PC-3 (cell line): ENCODE results near the gene ZFP1.

Experiments used
- EZH2 ChIP-seq: fragments of 300-600 bp; sonication (generic); IDR thresholded peaks from one replicate; pipeline ENCODE4 v1.6.1; 2017; ENCODE audit warnings: antibody characterized with exemption, mild to moderate bottlenecking, low read length; ENCODE audit not compliant: unreplicated experiment
- EZH2phosphoT487 ChIP-seq: fragments of 300-600 bp; sonication (generic); IDR thresholded peaks from 2 replicates; pipeline ENCODE4 v1.6.1; 2018; ENCODE audit warnings: mild to moderate bottlenecking, antibody characterized with exemption, low read length, borderline replicate concordance
- TF ChIP-seq, protein P1 (sequence below): fragments of 300-600 bp; sonication (generic); conservative IDR thresholded peaks from 2 replicates; pipeline ENCODE4 v1.5.1; 2017; ENCODE audit warnings: antibody characterized with exemption, low read depth, mild to moderate bottlenecking, low read length

DNA sequence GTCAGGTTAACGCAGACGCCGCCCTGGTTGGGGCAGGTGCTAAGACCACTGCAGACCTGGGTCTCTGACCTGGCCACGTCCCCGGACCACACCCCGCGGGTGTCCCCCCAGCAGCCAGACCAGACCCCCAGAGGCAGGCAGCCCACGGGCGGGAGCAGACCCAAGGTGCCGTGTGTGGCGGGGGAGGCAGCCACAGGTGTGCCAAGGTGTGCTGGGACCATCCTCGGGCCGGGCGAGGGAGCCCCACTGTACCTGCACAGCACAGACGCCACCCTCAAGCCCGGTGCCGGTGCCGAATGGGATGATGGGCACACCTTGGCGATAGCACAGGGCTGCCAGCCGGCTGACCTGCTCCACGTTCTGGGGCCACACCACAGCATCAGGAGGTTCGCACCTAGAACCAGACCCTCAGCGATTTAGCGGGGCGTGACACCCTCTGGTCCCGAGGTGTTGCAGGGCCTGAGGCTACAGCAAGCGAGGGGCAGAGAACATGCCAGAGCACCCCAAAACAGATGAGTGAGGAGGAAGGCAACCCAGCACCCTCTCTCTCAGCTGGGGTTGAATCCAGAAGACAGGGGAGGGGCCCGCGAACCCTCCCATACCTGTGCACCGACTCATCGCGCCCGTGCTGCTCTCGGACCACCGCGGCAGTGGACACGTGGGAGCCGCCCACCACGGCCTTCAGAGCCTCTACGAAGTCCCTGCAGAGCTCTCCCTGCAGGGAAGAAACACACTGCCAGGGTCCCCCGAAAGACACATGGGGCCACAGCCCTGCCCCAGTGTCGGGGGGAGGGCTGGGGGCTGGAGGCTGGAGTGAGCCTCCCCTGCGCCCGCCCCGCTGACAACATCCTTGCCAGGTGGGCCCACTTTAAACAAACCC, 33.1 kb upstream of the ZFP1 start:
- TF ChIP-seq, protein P1, sequence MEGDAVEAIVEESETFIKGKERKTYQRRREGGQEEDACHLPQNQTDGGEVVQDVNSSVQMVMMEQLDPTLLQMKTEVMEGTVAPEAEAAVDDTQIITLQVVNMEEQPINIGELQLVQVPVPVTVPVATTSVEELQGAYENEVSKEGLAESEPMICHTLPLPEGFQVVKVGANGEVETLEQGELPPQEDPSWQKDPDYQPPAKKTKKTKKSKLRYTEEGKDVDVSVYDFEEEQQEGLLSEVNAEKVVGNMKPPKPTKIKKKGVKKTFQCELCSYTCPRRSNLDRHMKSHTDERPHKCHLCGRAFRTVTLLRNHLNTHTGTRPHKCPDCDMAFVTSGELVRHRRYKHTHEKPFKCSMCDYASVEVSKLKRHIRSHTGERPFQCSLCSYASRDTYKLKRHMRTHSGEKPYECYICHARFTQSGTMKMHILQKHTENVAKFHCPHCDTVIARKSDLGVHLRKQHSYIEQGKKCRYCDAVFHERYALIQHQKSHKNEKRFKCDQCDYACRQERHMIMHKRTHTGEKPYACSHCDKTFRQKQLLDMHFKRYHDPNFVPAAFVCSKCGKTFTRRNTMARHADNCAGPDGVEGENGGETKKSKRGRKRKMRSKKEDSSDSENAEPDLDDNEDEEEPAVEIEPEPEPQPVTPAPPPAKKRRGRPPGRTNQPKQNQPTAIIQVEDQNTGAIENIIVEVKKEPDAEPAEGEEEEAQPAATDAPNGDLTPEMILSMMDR, result no peak
- no peak for TF ChIP-seq EZH2phosphoT487
- TF ChIP-seq EZH2, result no peak
